ENCODE data around the gene TAF1.
"Not testable (repeated sequence)": the region's sequence is repeated elsewhere in the genome, so short reads cannot be mapped to it uniquely, and the experiment has no call there.

The TAF1 gene, protein sequence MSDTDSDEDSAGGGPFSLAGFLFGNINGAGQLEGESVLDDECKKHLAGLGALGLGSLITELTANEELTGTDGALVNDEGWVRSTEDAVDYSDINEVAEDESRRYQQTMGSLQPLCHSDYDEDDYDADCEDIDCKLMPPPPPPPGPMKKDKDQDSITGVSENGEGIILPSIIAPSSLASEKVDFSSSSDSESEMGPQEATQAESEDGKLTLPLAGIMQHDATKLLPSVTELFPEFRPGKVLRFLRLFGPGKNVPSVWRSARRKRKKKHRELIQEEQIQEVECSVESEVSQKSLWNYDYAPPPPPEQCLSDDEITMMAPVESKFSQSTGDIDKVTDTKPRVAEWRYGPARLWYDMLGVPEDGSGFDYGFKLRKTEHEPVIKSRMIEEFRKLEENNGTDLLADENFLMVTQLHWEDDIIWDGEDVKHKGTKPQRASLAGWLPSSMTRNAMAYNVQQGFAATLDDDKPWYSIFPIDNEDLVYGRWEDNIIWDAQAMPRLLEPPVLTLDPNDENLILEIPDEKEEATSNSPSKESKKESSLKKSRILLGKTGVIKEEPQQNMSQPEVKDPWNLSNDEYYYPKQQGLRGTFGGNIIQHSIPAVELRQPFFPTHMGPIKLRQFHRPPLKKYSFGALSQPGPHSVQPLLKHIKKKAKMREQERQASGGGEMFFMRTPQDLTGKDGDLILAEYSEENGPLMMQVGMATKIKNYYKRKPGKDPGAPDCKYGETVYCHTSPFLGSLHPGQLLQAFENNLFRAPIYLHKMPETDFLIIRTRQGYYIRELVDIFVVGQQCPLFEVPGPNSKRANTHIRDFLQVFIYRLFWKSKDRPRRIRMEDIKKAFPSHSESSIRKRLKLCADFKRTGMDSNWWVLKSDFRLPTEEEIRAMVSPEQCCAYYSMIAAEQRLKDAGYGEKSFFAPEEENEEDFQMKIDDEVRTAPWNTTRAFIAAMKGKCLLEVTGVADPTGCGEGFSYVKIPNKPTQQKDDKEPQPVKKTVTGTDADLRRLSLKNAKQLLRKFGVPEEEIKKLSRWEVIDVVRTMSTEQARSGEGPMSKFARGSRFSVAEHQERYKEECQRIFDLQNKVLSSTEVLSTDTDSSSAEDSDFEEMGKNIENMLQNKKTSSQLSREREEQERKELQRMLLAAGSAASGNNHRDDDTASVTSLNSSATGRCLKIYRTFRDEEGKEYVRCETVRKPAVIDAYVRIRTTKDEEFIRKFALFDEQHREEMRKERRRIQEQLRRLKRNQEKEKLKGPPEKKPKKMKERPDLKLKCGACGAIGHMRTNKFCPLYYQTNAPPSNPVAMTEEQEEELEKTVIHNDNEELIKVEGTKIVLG (N-terminal part only)

DNA sequence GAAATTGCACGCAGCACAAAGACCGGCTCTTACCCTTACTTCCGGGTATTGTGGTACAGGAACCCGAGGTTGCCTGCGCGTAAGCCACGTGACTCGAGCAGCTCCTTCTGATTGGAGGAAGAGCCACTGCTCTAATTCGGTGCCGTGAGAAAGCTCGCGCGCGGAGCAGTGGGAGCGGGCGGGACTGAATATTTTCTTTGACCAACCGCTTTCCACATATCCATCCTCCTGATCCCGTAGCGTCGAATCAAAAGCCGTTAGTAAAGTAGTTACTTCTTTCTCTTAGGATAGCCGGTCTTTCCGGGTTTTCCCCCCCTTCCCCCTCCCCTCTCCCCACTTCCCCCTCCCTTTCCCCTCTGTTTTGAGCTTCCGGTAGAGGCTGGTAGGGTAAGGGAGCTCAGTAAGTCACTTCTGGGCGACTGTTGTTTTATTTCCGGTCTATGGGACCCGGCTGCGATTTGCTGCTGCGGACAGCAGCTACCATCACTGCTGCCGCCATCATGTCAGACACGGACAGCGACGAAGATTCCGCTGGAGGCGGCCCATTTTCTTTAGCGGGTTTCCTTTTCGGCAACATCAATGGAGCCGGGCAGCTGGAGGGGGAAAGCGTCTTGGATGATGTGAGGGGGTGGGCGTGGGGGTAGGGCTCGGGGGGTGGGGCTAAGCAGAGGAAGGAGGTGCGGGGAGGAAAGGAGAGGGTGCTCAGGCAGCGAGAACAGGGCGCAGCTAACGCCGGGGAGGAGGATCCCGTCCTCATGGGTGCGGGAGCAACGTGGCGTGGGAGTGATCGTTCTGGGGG lies at the start of gene TAF1:
Gene TAF1, plus strand, starts transcription at position 483 of the 799 bp plus-strand sequence. Its CDS starts 18 bp downstream, at position 501.
- peak; percentile 92 for DNase-seq (ENCODE audit: low read depth)

DNA sequence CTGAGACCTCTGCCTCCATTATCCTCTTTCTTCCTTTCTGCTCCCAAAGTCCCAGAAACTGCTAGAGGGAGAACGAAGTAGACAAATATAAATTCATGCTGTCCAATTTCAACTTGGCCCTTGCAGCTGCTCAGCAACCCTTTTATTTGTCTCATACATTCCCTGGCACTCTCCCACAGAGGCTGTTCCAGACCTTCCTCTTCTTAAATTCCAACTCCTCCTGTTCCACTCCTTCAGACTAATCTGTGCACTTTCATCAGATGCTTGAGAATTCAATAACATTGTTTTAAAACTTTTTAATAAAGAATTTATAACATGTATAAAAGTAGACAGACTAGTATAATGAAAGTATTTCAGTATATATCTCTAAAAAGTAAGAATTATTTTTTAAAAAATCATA lies 49.2 kb upstream of the TAF1 start:
- DNase-seq (ENCODE audit: low read depth) = not testable (repeated sequence)

DNA sequence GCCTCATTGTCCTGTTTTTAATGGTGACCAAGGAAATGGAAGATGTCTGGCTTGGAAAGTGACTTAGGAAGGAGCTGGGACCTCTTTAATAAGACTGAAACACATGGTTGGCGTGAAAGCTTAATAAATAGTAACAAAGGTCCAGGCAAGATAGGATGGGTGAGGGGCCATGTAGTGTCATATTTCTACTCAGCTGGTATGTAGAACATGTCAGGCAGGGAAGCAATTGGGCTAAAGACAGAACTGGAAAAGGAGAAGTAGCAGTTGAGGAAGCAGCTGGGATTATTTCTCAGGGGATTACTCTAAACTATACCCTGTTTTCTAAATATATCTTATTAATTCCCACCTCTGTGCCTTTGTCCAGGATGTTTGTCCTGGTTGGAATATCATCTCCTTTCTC lies 46.0 kb upstream of the TAF1 start:
- no peak for DNase-seq (ENCODE audit: low read depth)

DNA sequence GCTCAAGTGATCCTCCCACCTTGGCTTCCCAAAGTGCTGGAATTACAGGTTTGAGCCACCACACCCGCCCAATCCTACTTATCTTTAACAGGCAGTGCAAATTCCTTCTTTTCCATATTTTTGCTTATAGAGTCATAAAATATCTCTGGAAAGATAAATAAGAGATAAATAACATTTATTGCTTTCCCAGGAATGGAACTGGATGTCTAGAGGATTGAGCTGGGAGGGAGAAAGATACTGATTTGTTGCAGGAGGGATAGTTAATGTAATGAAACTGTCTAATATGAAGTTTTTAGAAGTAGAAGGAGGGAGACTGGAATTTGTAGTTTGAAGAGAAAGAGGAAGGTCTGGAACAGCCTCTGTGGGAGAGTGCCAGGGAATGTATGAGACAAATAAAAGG lies 44.4 kb upstream of the TAF1 start:
- no peak for DNase-seq (ENCODE audit: low read depth)

DNA sequence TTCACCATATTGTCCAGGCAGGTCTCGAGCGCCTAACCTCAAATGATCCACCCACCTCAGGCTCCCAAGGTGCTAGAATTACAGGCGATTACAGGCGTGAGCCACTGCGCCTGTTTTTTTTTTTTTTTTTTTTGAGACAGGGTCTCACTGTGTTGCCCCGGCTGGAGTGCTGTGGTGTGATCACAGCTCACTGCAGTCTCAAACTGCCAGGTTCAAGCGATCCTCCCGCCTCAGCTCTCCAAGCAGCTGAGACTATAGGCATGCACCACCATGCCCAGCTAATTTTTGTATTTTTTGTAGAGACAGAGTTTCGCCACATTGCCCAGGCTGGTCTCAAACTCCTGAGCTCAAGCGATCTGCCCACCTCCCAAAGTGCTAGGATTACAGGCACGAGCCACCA lies 41.7 kb upstream of the TAF1 start:
- DNase-seq (ENCODE audit: low read depth) = not testable (repeated sequence)

DNA sequence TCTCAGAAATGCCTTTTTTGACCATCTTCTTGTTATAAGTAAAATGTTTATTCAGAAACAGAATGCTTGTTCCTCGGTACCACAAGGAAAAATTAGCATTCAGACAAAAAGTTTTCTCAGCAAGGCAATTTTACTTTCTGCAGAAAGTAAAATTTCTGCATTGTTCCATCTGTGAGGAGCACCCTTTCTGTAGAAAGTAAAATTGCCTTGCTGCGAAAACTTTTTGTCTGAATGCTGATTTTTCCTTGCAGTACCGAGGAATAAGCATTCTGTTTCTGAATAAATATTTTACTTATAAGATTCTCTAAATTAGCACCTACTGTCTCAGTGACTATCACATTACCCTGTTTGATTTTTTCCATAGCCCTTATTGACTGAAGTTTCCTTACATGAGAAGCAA lies 39.8 kb upstream of the TAF1 start:
- DNase-seq (ENCODE audit: low read depth) = no peak

DNA sequence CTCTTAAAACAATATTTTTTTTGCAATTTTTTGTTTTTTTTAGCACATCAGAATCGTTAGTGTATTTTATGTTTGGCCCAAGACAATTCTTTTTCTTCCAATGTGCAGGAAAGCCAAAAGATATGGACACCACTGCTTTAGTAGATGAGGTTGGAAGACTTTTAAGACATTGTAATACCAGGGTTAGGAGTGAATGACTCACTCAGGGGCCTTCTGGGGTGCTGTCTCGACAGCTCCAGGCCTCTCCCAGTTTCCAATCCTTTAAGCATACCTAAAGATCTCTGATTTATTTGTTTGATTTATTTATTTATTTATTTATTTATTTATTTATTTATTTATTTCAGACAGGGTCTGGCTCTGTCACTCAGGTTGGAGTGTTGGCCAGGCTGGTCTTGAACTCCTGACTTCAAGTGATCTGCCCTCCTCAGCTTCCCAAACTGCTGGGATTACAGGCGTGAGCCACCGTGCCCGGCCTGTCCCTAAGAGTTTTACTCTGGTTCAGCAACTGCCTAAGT lies 16.9 kb upstream of the TAF1 start:
- not testable (repeated sequence) for DNase-seq (ENCODE audit: low read depth)

DNA sequence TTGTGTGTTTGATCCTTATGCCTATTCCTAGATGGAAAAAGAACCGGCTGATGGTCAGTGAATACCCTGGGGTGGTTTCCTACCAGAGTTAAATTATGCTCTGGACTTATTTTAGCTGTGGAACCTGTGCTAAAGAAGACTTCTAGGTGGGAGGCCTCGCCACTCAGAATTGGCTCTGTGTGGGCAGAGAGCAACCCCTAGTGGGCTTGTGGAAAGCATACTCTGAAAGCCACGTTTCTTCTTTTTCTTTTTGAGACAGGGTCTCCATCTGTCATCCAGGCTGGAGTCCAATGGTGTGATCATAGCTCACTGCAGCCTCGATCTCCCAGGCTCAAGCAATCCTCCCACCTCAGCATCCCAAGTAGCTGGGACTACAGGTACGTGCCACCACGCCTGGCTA lies 16.3 kb upstream of the TAF1 start:
- not testable (repeated sequence) for DNase-seq (ENCODE audit: low read depth)

DNA sequence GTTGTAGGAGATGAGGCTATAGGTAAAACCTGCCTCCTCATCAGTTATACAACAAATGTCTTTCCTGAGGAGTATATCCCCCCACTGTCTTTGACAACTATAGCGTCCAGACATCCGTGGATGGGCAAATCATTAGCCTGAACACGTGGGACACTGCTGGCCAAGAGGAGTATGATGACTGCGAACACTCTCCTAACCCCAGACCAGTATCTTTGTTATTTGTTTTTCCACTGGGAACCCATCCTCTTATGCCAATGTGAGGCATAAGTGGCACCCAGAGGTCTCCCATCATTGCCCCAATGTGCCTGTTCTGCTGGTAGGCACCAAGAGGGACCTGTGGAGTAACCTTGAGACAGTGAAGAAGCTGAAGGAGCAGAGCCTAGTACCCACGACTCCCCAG lies 13.7 kb upstream of the TAF1 start:
- DNase-seq (ENCODE audit: low read depth) = not testable (repeated sequence)

DNA sequence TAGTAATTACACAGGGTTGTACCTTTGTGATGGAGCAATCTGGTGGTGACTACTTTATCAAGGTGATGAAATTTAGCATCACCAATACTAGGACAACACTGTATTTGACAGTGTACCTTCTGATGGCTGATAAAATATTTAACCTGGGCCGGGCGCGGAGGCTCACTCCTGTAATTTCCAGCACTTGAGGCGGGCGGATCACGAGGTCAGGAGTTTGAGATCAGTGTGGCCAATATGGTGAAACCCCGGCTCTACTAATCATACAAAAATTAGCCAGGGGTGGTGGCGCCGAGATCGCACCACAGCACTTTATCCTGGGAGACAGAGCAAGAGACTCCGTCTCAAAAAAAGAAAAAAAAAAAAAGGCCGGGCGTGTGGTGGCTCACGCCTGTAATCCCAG lies 1.9 kb upstream of the TAF1 start:
- DNase-seq (ENCODE audit: low read depth) = no peak

DNA sequence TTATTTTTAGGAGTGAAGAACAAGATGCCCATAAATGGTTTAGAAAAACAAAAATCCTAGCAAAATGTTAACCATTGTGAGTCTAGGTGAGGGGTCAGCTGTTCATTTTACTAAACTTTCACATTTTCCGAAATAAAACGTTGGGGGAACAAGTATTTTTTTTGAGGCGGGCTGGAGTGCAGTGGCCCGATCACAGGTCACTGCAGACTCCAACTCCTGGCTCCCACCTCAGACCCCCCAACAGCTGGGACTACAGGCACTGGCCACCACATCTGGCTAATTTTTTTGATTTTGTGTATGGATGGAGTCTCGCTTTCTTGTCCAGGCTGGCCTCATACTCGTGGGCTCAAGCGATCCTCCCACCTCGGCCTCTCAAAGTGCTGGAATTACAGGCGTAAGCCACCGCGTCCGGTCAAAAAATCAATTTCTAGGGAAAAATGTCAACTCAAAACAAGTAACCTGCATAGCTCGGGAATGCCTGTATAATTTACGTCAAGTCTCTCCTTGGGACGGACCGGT lies 742 bp upstream of the TAF1 start:
- no peak for DNase-seq (ENCODE audit: low read depth)

DNA sequence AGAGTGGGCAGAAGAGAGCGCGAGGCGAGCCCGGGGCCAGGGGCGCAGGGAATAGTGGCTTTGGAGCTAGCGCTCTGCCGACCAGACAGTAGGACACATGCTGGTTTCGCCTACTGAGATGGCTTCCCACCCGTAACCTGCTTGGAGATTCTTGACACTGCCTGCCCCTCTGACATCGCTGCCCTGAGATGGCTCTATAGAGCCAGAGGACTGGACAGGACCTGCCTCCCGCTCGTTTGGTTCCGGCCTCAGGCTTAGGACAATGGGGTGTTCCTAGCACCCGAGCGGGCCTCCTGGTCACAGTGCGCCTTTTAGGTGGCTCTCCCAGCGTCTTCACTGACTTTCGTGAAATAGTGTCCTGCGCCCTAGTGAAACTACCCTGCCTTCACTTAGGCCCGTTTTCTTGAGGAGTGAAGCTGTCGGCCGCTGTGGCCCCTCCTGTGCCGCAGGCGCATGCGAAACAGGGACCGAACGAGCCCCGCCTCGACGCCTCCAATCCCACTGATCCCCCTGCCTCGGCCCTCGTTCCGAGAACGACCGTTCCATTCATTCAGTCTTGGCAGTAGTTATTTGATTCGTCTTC lies 608 bp downstream of the TAF1 start:
- no peak for DNase-seq (ENCODE audit: low read depth)

DNA sequence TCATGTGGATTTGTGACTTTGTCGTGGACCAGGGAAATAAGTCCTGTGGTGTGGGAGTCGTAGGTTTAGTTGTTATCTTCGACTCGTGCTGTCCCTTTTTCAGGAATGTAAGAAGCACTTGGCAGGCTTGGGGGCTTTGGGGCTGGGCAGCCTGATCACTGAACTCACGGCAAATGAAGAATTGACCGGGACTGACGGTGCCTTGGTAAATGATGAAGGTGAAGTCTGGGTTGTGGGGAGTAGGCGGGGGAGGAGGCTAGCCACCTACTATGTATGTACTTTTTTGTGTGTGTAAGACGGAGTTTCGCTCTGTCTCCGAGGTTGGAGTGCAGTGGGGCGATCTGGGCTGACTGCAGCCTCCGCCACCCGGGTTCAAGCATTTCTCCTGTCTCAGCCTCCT lies 1.2 kb downstream of the TAF1 start:
- no peak for DNase-seq (ENCODE audit: low read depth)

DNA sequence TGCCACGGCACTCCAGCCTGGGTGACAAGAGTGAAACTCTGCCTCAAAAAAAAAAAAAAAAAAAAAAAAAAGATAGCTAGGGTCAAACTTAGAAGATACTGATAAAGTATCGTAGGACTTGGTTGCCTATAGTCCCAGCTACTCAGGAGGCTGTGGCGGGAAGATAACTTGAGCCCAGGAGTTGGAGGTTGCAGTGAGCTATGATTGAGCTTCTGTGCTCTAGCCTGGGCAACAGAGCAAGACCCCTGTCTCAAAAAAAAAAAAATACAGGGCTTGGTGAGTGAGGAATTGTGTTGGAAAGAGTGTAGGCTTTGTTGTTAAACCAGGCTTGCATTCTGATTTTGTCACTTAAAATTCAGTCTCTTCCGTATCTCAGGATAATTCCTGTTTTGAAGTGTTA lies 6.2 kb downstream of the TAF1 start:
- DNase-seq (ENCODE audit: low read depth) = no peak

DNA sequence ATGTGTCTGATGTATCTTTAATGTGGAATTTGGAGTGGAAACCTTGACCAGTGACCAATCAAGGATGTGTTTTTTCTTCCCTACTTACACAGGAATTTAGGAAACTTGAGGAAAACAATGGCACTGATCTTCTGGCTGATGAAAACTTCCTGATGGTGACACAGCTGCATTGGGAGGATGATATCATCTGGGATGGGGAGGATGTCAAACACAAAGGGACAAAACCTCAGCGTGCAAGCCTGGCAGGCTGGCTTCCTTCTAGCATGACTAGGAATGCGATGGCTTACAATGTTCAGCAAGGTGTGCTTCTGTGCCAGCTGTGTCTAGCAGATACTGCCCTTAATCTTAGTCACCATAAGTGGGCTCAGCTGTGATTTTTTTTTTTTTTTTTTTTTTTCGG lies 12.6 kb downstream of the TAF1 start:
- no peak for DNase-seq (ENCODE audit: low read depth)

DNA sequence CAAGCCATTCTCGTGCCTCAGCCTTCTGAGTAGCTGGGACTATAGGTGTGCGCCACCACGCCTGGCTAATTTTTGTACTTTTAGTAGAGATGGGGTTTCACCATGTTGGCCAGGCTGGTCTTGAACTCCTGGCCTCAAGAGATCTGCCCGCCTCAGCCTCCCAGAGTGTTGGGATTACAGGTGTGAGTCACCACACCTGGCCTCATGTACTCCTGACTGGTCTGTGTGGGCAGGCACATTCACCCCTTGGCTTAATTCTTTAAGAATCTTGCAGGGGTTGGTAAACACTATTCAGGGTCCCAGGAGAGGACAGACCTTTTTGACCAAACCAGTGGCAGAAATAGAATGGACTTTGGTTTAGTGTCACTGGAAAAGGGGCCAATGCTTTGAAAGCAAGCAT lies 25.6 kb downstream of the TAF1 start:
- not testable (repeated sequence) for DNase-seq (ENCODE audit: low read depth)

DNA sequence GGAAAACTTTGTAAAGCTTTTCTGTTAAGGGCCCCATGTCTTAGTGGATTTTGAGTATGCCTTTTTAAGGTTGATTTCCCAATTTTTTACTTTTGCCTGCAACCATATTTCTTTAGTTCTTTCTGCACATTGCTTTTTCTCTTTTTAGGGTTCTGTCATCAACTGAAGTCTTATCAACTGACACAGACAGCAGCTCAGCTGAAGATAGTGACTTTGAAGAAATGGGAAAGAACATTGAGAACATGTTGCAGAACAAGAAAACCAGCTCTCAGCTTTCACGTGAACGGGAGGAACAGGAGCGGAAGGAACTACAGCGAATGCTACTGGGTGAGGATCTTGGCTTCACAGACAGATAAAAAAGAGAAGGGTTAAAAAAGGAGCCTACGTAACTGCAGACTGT lies 27.8 kb downstream of the TAF1 start:
- no peak for DNase-seq (ENCODE audit: low read depth)

DNA sequence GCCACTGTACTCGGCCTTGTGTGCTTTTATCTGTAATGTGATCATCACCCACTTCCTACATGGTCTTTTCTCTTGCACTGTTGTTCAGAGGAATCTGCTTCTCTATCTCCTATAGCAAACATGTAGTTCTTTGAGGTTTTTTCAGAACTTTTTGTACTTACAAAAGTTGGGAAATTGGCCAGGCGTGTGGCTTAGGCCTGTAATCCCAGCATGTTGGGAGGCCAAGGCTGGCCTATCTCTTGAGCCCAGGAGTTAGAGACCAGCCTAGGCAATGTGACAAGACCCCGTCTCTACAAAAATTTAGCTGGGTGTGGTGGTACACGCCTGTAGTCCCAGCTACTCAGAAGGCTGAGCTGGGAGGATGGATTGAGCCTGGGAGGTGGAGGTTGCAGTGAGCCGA lies 30.4 kb downstream of the TAF1 start:
- DNase-seq (ENCODE audit: low read depth) = no peak

DNA sequence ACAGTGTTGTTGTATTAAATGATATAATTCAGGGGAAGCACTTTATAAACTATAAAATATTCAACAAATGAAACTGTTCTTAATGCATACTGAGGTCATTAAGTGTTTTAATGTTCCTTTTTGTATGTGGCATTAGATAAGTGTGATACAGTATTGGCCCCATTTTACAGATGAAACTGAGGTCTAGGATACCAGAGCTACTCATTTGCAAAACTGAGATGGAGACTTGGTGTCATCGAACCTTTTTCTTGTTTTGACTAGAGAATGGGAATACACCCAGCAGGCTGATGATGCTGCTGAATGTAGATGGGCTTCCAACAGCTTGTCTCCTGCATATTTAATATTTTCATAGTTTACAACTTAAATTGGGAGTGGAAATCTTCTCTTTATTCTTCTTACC lies 34.6 kb downstream of the TAF1 start:
- DNase-seq (ENCODE audit: low read depth) = no peak

DNA sequence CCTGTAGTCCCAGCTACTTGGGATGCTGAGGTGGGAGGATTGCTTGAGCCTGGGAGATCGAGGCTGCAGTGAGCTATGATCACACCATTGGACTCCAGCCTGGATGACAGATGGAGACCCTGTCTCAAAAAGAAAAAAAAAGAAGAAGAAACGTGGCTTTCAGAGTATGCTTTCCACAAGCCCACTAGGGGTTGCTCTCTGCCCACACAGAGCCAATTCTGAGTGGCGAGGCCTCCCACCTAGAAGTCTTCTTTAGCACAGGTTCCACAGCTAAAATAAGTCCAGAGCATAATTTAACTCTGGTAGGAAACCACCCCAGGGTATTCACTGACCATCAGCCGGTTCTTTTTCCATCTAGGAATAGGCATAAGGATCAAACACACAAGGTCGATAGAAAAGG lies 50.1 kb downstream of the TAF1 start:
- DNase-seq (ENCODE audit: low read depth) = not testable (repeated sequence)

DNA sequence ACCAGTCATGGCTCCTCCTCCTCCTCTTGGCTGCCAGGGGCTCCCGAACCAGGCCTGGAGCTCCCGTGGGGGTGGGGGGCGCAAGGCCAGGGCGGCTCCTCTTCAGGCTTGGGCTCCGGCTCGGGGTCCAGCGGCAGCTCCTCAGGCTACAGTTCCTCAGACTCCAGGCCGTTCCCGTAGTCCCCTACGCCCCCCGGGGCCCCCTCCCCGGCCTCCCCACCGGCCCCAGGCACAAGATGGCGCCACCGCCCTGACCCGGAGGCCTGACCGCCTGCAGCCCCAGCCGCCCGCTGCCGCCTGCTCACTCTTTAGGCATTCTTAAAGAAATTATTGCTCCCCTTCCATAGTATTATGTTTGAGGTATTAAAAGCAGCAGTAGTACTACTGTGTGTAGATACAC lies 54.5 kb downstream of the TAF1 start:
- no peak for DNase-seq (ENCODE audit: low read depth)
